Measurements from ENCODE around the gene SULF2. TPM values are rescaled to one million over a fixed set of nuclear protein-coding genes. Genes with fewer than 3 reads are reported as not detected.

Gene SULF2
- total RNA-seq, 1 donor from 2014 or later, result 0.66 TPM

- intact Hi-C loops (cut with micrococcal nuclease), result no loop called here
These were observed 129.6 kb downstream of the SULF2 start for GRCh38 chr20:47655635-47656034.

GRCh38 chr20:47654370-47654769 is 130.9 kb downstream of the SULF2 start:
- intact Hi-C loops (cut with micrococcal nuclease), result no loop called here

GRCh38 chr20:47653869-47654268 is 131.4 kb downstream of the SULF2 start:
- intact Hi-C loops (cut with micrococcal nuclease), result no loop called here

- intact Hi-C loops (cut with micrococcal nuclease), result no loop called here
These were observed 132.5 kb downstream of the SULF2 start for GRCh38 chr20:47652794-47653193.

GRCh38 chr20:47652301-47652700 is 133.0 kb downstream of the SULF2 start:
- intact Hi-C loops (cut with micrococcal nuclease), result no loop called here

GRCh38 chr20:47648943-47649342 is 136.3 kb downstream of the SULF2 start:
- intact Hi-C loops (cut with micrococcal nuclease), result no loop called here

- intact Hi-C loops (cut with micrococcal nuclease), result no loop called here
These were observed 137.3 kb downstream of the SULF2 start for GRCh38 chr20:47647994-47648393.

- intact Hi-C loops (cut with micrococcal nuclease), result no loop called here
These were observed 139.6 kb downstream of the SULF2 start for GRCh38 chr20:47645632-47646031.

- intact Hi-C loops (cut with micrococcal nuclease), result no loop called here
These were observed 142.7 kb downstream of the SULF2 start for GRCh38 chr20:47642624-47643023.

GRCh38 chr20:47642118-47642517 is 143.2 kb downstream of the SULF2 start:
- intact Hi-C loops (cut with micrococcal nuclease), result no loop called here

- intact Hi-C loops (cut with micrococcal nuclease), result no loop called here
These were observed 146.4 kb downstream of the SULF2 start for GRCh38 chr20:47638851-47639250.

GRCh38 chr20:47635256-47635655 is 150.0 kb downstream of the SULF2 start:
- intact Hi-C loops (cut with micrococcal nuclease), result no loop called here

- intact Hi-C loops (cut with micrococcal nuclease), result no loop called here
These were observed 154.2 kb downstream of the SULF2 start for GRCh38 chr20:47631078-47631477.

- intact Hi-C loops (cut with micrococcal nuclease), result loop anchor here (10.0 kb wide), 1 partner anchor 435 kb away; no protein-coding TSS in a partner anchor
These were observed 155.4 kb downstream of the SULF2 start for GRCh38 chr20:47629907-47630306.

GRCh38 chr20:47627540-47627939 is 157.7 kb downstream of the SULF2 start:
- intact Hi-C loops (cut with micrococcal nuclease), result loop anchor here (10.0 kb wide), 1 partner anchor 433 kb away; no protein-coding TSS in a partner anchor

GRCh38 chr20:47623206-47623605 is 162.1 kb downstream of the SULF2 start:
- intact Hi-C loops (cut with micrococcal nuclease), result loop anchor here (10.0 kb wide), 1 partner anchor 428 kb away; no protein-coding TSS in a partner anchor

- intact Hi-C loops (cut with micrococcal nuclease), result loop anchor here (10.0 kb wide), 1 partner anchor 427 kb away; no protein-coding TSS in a partner anchor
These were observed 163.1 kb downstream of the SULF2 start for GRCh38 chr20:47622118-47622665.

GRCh38 chr20:47620808-47621805 is 164.2 kb downstream of the SULF2 start:
- intact Hi-C loops (cut with micrococcal nuclease), result loop anchor here (1.0 to 10.0 kb wide), 5 partner anchors 11 to 426 kb away; partner anchors contain the start of gene NCOA3

- intact Hi-C loops (cut with micrococcal nuclease), result no loop called here
These were observed 166.8 kb downstream of the SULF2 start for GRCh38 chr20:47618479-47618878.

- intact Hi-C loops (cut with micrococcal nuclease), result loop anchor here (5.0 kb wide), 2 partner anchors 38 to 258 kb away; partner anchors contain the start of gene ZMYND8
These were observed 170.5 kb downstream of the SULF2 start for GRCh38 chr20:47614703-47615309.

GRCh38 chr20:47612670-47613069 is 172.6 kb downstream of the SULF2 start:
- intact Hi-C loops (cut with micrococcal nuclease), result loop anchor here (5.0 kb wide), 2 partner anchors 35 to 255 kb away; partner anchors contain the start of gene ZMYND8

Measured in T-helper 2 cell treated with Interferon-gamma antibody and Interleukin-4, amounts not matched to agents 100 ng/mL and 5 ng/mL, for 36 hours (primary cell).